ENCODE data around the gene DAPP1. TPM values are rescaled to one million over a fixed set of nuclear protein-coding genes. Genes with fewer than 3 reads are reported as not detected.
A peak's percentile ranks its signal among the peaks of the same experiment; 100 is the strongest.
"Not testable (repeated sequence)": the region's sequence is repeated elsewhere in the genome, so short reads cannot be mapped to it uniquely, and the experiment has no call there.

Gene DAPP1, protein sequence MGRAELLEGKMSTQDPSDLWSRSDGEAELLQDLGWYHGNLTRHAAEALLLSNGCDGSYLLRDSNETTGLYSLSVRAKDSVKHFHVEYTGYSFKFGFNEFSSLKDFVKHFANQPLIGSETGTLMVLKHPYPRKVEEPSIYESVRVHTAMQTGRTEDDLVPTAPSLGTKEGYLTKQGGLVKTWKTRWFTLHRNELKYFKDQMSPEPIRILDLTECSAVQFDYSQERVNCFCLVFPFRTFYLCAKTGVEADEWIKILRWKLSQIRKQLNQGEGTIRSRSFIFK
- total RNA-seq (10 to 100 TPM; 11.2 to 12.1 TPM), polyA plus RNA-seq (10 to 100 TPM in 2 of 3 donors, 1 to 10 TPM in 1; 8.6 to 17.0 (median 12.2) TPM), total RNA-seq (9.8 to 23.2 (median 15.9) reads per million in 6 experiments)

GRCh38 chr4:99816545-99817308 lies at the start of gene DAPP1:
TSS of gene DAPP1 (plus strand) at chr4:99816827. CDS start at chr4:99816914, 87 bp downstream.
- POLR2A ChIA-PET, result interaction anchor here (0.6 to 2.5 kb wide), 9 partner anchors 11 to 318 kb away, joined by 3 to 14 read pairs (median 7); partner anchors contain the start of genes DNAJB14, H2AZ1, LAMTOR3 and TRMT10A
- peak; percentile 96 to 97 for ATAC-seq

DNA sequence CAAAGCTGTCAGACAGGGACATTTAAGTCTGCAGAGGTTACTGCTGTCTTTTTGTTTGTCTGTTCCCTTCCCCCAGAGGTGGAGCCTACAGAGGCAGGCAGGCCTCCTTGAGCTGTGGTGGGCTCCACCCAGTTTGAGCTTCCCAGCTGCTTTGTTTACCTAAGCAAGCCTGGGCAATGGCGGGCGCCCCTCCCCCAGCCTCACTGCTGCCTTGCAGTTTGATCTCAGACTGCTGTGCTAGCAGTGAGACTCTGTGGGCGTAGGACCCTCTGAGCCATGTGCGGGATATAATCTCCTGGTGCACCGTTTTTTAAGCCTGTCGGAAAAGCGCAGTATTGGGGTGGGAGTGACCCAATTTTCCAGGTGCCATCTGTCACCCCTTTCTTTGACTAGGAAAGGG lies 45.8 kb upstream of the DAPP1 start:
- H3K4me3 Mint-ChIP-seq, POLR2A ChIA-PET, H3K27ac Mint-ChIP-seq, H3K4me1 Mint-ChIP-seq, DNase-seq, ATAC-seq: not testable (repeated sequence)
- H3K27me3 Mint-ChIP-seq, result peaks cover 12 to 39% (median 14%) of the 10 kb centered on the region in 5 donors
- H3K9me3 Mint-ChIP-seq, result peaks cover 9 to 42% (median 17%) of the 10 kb centered on the region in 9 donors
- peaks cover 3 to 27% (median 11%) of the 10 kb centered on the region in 3 donors for H3K36me3 Mint-ChIP-seq

More at GRCh38 chr4:99816545-99817308, at the start of gene DAPP1:
- Mint-ChIP-seq H3K27ac (peak within 1 kb of the TSS; percentile 81 to 98 (median 96)), H3K4me1 (peaks cover 29 to 65% (median 62%) of the 10 kb centered on the region in 4 donors), H3K9me3 (no peaks in the 10 kb centered on the region), H3K27me3 (no peaks in the 10 kb centered on the region), H3K36me3 (no peaks in the 10 kb centered on the region), H3K4me3 (peak within 1 kb of the TSS; percentile 85 to 95 (median 91))
- peak; percentile 39 to 88 (median 73) for DNase-seq

GRCh38 chr4:99783940-99784339 lies 32.7 kb upstream of the DAPP1 start:
- POLR2A ChIA-PET, result no interaction called here
- Mint-ChIP-seq H3K36me3 (no peaks in the 10 kb centered on the region), H3K27me3 (peaks cover 2 to 8% (median 5%) of the 10 kb centered on the region in 5 donors), H3K4me1 (no peaks in the 10 kb centered on the region), H3K27ac (no peak overlapping the region), H3K9me3 (peaks cover 0 to 2% (median 0%) of the 10 kb centered on the region in 9 donors), H3K4me3 (no peak overlapping the region)
- DNase-seq (no peak), ATAC-seq (no peak)

GRCh38 chr4:99784842-99785241 lies 31.8 kb upstream of the DAPP1 start:
- no peaks in the 10 kb centered on the region for H3K9me3 Mint-ChIP-seq
- H3K36me3 Mint-ChIP-seq, result no peaks in the 10 kb centered on the region
- no peak for ATAC-seq
- no peak for DNase-seq
- no peak overlapping the region for H3K27ac Mint-ChIP-seq
- POLR2A ChIA-PET, result no interaction called here
- H3K4me1 Mint-ChIP-seq, result no peaks in the 10 kb centered on the region
- no peak overlapping the region for H3K4me3 Mint-ChIP-seq
- peaks cover 2 to 17% (median 8%) of the 10 kb centered on the region in 5 donors for H3K27me3 Mint-ChIP-seq

DNA sequence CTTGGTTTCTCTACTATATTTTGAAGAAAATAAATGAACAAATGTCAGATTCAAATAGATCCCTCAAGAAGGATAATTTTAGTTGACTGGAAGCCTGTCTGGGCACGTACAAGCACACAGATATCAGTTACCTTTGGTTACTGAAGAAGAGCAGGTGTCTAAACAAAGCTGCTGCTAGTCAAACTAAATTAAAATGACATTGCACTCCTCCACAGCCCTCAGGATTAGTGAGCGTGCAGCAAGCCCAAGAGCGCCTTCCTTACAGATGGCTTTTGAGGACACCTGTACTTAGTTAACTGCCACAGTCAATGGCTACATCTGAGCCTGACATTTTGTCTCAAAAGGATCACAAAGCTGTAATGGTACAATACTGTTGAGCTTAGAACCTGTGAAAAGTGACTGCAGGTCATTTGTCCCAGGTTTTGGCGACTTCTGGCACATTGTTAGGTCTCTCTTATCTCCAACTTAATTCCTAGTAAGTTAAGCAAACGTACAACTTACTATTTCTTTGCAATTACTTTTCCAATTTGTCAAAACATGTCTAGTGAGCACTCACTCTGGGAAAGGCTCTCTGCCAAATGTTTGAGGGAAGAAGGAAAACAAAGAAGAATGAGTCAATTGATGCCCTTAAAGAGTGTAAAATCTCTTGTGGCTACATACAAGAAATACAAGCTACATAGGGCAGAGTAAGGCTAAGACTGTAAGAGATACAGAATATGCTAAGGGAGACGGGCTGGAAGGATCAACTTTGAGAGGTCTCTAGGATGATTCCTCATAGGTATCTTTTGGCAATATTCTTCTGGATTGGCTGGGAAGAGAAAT lies 25.6 kb upstream of the DAPP1 start:
- Mint-ChIP-seq H3K9me3 (peaks cover 0 to 5% (median 0%) of the 10 kb centered on the region in 9 donors), H3K36me3 (peaks cover 0 to 5% (median 0%) of the 10 kb centered on the region in 3 donors), H3K27ac (no peak overlapping the region), H3K4me3 (no peak overlapping the region), H3K4me1 (no peaks in the 10 kb centered on the region), H3K27me3 (peaks cover 15 to 52% (median 19%) of the 10 kb centered on the region in 5 donors)
- ATAC-seq, result no peak
- DNase-seq, result no peak
- POLR2A ChIA-PET, result no interaction called here

DNA sequence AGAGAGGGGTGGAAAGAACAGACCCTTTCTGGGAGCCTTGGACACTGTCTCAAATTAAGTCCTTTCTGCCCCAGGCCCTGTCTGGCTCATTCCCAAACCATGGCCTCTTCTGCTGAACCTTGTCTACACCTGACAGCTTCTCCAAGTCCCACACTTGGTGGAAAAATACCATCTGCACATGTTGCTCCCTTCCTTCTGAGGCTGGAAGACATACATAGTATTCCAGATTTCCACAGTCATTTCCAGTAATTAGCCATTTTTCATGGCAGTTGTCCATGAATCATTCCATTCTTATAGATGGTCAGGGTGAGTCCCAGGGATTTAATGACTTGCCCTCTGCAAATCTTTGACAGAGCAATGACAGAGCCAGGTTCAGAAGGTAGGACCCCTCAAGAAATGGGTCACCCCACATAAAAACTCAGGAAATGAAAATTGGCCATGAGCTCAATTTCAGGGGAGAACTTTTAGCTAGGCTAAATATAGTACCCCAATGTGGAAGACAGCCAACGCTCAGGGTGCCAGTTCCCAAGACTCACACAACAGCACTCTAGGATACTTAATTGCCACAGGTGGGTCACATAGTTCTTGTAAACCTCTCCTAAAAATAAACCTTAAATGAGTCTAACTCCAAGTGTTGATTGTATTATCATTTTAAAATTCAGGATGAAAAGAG lies 16.2 kb upstream of the DAPP1 start:
- ATAC-seq (no peak), DNase-seq (no peak)
- Mint-ChIP-seq H3K27me3 (peaks cover 12 to 55% (median 37%) of the 10 kb centered on the region in 5 donors), H3K4me3 (no peak overlapping the region), H3K27ac (no peak overlapping the region), H3K9me3 (peaks cover 0 to 4% (median 0%) of the 10 kb centered on the region in 9 donors), H3K4me1 (no peaks in the 10 kb centered on the region), H3K36me3 (no peaks in the 10 kb centered on the region)
- POLR2A ChIA-PET, result no interaction called here

- POLR2A ChIA-PET, result no interaction called here
- H3K27ac Mint-ChIP-seq, result no peak overlapping the region
Observed at GRCh38 chr4:99801005-99801699, 15.5 kb upstream of the DAPP1 start.

GRCh38 chr4:99803566-99804101 lies 13.0 kb upstream of the DAPP1 start:
- ATAC-seq (no peak), DNase-seq (no peak)
- Mint-ChIP-seq H3K4me3 (no peak overlapping the region), H3K27ac (no peak overlapping the region), H3K36me3 (no peaks in the 10 kb centered on the region), H3K27me3 (peaks cover 7 to 33% (median 22%) of the 10 kb centered on the region in 5 donors), H3K9me3 (peaks cover 0 to under 1% (median 0%) of the 10 kb centered on the region in 9 donors), H3K4me1 (peaks cover 0 to 7% (median 4%) of the 10 kb centered on the region in 4 donors)
- POLR2A ChIA-PET, result interaction anchor here (1.6 kb wide), 1 partner anchor 240 kb away, joined by 3 read pairs; the partner anchor contains the start of gene TRMT10A

More at GRCh38 chr4:99801005-99801699, 15.5 kb upstream of the DAPP1 start:
- no peaks in the 10 kb centered on the region for H3K4me1 Mint-ChIP-seq
- peaks cover 12 to 49% (median 33%) of the 10 kb centered on the region in 5 donors for H3K27me3 Mint-ChIP-seq
- no peaks in the 10 kb centered on the region for H3K36me3 Mint-ChIP-seq
- H3K4me3 Mint-ChIP-seq, result no peak overlapping the region
- H3K9me3 Mint-ChIP-seq, result peaks cover 0 to 4% (median 0%) of the 10 kb centered on the region in 9 donors
- DNase-seq (no peak), ATAC-seq (no peak)

- ATAC-seq (no peak), DNase-seq (no peak)
- H3K27me3 Mint-ChIP-seq, result peaks cover 2 to 16% (median 9%) of the 10 kb centered on the region in 5 donors
- no peak overlapping the region for H3K4me3 Mint-ChIP-seq
- H3K4me1 Mint-ChIP-seq, result peaks cover 0 to 7% (median 4%) of the 10 kb centered on the region in 4 donors
- no peaks in the 10 kb centered on the region for H3K9me3 Mint-ChIP-seq
- no peak overlapping the region for H3K27ac Mint-ChIP-seq
- POLR2A ChIA-PET, result no interaction called here
- no peaks in the 10 kb centered on the region for H3K36me3 Mint-ChIP-seq
Observed at GRCh38 chr4:99806545-99806944, 10.1 kb upstream of the DAPP1 start.

- Mint-ChIP-seq H3K4me3 (no peak overlapping the region), H3K4me1 (peaks cover 0 to 7% (median 4%) of the 10 kb centered on the region in 4 donors), H3K27me3 (peaks cover 2 to 10% (median 7%) of the 10 kb centered on the region in 5 donors), H3K27ac (no peak overlapping the region), H3K36me3 (no peaks in the 10 kb centered on the region), H3K9me3 (no peaks in the 10 kb centered on the region)
- DNase-seq, result no peak
- ATAC-seq, result no peak
- POLR2A ChIA-PET, result interaction anchor here (0.8 to 2.2 kb wide), 4 partner anchors 139 to 244 kb away, joined by 3 to 11 read pairs (median 4); partner anchors contain the start of genes DNAJB14 and TRMT10A
Observed at GRCh38 chr4:99807666-99808065, 9.0 kb upstream of the DAPP1 start.
